ENCODE results near the gene IL21R.
"Not testable (repeated sequence)": the region's sequence is repeated elsewhere in the genome, so short reads cannot be mapped to it uniquely, and the experiment has no call there.

Gene IL21R

GRCh38 chr16:27400751-27401620, 988 bp upstream of the IL21R start:
- DNase-seq (ENCODE audit: low read depth in 2 of 2) = no peak

DNA sequence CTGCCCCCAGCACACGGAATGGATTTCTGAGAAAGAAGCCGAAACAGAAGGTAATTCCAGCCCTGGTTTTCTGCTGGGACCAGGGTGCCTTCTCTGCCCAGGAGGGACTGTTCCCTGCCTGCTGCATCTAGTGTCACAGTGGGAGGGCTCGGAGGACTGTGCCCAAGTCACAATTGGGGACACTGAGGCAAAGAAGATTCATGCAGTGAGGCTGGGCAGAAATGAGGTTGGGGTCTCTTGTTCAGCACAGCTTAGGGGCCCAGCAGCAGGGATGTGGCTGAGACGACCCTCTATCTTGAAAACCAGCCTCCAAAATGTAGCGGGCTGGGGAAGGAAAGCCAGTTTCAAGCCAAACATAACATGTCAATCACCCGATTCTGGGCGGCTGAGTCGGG, 592 bp downstream of the IL21R start:
- no peak for DNase-seq (ENCODE audit: low read depth in 2 of 2)

GRCh38 chr16:27402964-27403600, 1.1 kb downstream of the IL21R start:
- no peak for DNase-seq (ENCODE audit: low read depth in 2 of 2)

- no peak for DNase-seq (ENCODE audit: low read depth in 2 of 2)
These were observed 1.6 kb downstream of the IL21R start for GRCh38 chr16:27403601-27403992.

GRCh38 chr16:27404163-27404823, 2.3 kb downstream of the IL21R start:
- no peak for DNase-seq (ENCODE audit: low read depth in 2 of 2)

- peak; percentile 44 to 52 for DNase-seq (ENCODE audit: low read depth in 2 of 2)
These were observed 3.8 kb downstream of the IL21R start for GRCh38 chr16:27405546-27406451.

GRCh38 chr16:27406511-27407128, 4.6 kb downstream of the IL21R start:
- no peak for DNase-seq (ENCODE audit: low read depth in 2 of 2)

DNA sequence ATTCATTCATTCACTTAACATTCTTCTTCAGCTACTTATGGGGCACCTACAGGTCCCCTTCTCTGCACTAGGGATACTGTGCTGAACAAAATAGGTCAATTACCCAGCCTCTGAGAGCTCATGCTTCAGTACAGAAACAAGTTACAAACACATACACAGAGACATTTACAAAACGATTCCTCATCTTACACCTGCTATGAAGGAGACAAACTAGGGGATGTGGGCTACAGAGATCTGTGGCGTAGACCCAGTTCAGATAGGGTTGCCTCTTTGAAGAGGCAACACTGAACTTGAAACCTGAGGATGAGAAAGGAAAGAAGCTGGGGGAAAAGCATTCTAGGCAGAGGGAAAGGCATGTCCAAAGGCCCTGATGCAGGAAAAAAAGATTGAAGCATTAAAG, 5.2 kb downstream of the IL21R start:
- no peak for DNase-seq (ENCODE audit: low read depth in 2 of 2)

DNA sequence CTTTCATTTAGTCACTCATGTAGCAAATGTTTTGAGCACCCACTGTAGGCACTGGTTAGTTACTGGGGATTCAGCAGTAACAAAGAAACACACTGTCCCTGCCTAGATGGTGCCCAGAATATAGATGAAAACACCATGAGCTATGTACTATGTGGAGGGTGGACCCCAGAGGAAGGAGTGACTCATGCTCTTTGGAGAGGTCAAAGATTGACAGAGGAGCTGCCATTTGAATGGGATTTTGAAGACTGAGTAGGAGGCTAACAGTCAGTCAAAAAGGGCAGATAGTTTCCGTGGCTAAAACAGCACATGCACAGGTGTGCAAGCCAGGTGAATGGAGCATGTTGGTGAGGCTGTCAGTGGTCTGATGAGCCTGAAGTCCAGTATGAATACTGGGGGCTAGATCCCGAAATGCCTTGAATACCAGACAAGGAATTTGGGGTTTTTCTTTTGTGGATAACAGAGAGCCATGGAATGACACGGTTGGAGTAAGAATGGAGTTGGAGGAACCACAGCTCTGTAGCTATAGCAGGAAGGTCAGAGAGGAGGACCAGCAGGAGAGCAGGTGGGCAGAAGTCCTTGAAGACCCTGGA, 6.1 kb downstream of the IL21R start:
- peak in 1 of 2 donors; percentile 46 for DNase-seq (ENCODE audit: low read depth in 2 of 2)

DNA sequence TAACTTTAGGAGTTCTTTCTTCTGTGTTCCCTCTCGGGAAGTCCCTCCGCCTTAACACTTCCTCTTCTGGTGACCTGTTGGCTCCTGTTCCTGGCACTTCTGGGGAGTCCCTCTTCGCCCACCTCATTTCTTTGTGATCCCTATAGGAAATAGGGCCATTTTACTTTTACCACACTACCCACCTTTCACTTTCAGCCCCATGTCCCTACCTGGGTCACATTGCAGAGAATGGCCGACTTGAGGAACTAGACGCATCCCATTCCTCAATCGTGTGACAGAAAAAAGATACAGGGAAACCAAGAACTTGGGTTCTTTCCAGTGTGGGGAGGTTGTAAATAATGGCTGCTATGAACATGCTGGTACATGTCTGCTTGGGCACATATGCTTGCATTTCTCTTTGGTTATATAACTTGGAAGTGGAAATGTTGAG, 6.6 kb downstream of the IL21R start:
- DNase-seq (ENCODE audit: low read depth in 2 of 2) = no peak

DNA sequence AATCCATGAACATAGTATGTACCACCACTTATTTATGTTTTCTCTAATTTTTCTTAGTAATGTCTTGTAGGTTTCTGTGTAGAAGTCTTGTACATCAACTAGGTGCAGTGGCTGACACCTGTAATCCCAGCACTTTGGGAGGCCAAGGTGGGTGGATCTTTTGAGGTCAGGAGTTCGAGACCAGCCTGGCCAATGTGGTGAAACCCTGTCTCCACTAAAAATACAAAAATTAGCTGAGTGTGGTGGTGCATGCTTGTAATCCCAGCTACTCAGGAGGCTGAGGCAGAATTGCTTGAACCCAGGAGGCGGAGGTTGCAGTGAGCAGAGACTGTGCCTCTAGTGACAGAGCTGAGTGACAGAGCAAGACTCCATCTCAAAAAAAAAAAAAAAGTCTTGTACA, 8.0 kb downstream of the IL21R start:
- not testable (repeated sequence) for DNase-seq (ENCODE audit: low read depth in 2 of 2)

- DNase-seq (ENCODE audit: low read depth in 2 of 2) = no peak
These were observed 8.8 kb downstream of the IL21R start for GRCh38 chr16:27410761-27411160.

- no peak for DNase-seq (ENCODE audit: low read depth in 2 of 2)
These were observed 12.0 kb downstream of the IL21R start for GRCh38 chr16:27413956-27414355.

- DNase-seq (ENCODE audit: low read depth in 2 of 2) = no peak
These were observed 12.9 kb downstream of the IL21R start for GRCh38 chr16:27414788-27415431.

- DNase-seq (ENCODE audit: low read depth in 2 of 2) = no peak
These were observed 15.2 kb downstream of the IL21R start for GRCh38 chr16:27417047-27417671.

DNA sequence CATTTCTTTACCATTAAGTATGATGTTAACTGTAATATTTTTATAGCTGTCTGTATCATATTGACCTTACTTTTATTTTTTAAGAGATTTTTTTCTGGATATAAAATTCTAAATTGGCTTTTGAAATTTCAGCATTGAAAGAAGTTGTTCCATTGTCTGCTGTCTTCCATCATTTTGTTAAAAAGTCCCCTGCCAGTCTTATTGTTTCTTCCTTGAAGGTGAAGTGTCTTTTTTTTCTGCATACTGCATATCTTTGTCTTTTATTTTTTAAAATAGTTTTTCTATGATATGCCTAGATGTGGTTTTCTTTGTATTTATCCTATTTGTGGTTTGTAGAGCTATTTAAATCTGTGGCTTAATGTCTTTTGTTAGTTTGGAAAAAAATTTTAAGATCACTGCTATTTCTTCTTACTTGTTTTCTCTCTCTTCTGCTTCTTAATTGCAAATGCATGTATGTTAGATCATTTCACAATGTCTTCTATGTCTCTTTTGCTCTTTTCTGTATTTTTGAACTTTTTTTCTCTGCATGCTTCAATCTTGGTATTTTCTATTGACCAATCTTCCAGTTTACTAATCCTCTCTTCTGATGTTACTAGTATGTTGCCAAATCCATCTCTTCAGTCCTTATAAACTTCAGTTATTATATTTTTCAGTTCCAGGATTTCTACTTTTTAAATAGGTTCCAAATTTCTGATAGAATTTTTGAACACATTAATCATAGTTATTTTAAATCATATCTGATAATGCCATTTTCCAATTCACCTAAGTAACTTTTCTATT, 20.2 kb downstream of the IL21R start:
- no peak for DNase-seq (ENCODE audit: low read depth in 2 of 2)

GRCh38 chr16:27424772-27425498, 23.0 kb downstream of the IL21R start:
- DNase-seq (ENCODE audit: low read depth in 2 of 2) = no peak

- DNase-seq (ENCODE audit: low read depth in 2 of 2) = no peak
These were observed 24.0 kb downstream of the IL21R start for GRCh38 chr16:27425961-27426360.

Measured in activated CD8-positive, alpha-beta memory T cell treated with anti-CD3 and anti-CD28 coated beads for 4 hours (primary cell).